Measurements from ENCODE around the gene SCG5.

SCG5 gene

GRCh38 chr15:32663671-32664070 is 22.2 kb downstream of the SCG5 start:
- no peak for DNase-seq (ENCODE audit: low spot score)
- in situ Hi-C loops (cut with MboI; ENCODE audit: low sequenced_read_pairs, unreplicated experiment), result loop anchor here (25.0 kb wide), 1 partner anchor 324 kb away; no protein-coding TSS in a partner anchor
- TF ChIP-seq, protein P1, sequence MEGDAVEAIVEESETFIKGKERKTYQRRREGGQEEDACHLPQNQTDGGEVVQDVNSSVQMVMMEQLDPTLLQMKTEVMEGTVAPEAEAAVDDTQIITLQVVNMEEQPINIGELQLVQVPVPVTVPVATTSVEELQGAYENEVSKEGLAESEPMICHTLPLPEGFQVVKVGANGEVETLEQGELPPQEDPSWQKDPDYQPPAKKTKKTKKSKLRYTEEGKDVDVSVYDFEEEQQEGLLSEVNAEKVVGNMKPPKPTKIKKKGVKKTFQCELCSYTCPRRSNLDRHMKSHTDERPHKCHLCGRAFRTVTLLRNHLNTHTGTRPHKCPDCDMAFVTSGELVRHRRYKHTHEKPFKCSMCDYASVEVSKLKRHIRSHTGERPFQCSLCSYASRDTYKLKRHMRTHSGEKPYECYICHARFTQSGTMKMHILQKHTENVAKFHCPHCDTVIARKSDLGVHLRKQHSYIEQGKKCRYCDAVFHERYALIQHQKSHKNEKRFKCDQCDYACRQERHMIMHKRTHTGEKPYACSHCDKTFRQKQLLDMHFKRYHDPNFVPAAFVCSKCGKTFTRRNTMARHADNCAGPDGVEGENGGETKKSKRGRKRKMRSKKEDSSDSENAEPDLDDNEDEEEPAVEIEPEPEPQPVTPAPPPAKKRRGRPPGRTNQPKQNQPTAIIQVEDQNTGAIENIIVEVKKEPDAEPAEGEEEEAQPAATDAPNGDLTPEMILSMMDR (IDR thresholded peaks at IDR 0.05; ENCODE audit: borderline replicate concordance, control extremely low read depth, extremely low read depth, insufficient read depth, missing control alignments), result no peak

DNA sequence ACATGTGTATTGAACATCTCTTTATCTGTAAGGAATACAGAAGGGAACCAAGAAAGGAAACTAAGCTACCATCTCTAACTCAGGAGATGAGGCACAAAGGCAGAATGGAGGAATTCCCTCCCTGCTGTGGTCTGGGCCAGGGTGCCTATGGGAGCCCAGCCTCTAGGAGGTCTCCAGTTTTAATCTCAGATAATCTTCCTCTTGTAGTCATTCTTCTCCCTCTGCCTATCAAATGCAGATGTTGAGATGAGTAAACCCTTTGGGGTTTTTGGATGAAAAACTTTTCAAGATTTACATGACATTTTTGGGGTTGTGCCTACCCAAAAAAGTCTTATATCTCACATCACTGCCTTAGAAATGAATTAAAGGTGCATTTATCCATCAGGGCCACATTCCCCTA is 23.3 kb downstream of the SCG5 start:
- in situ Hi-C loops (cut with MboI; ENCODE audit: low sequenced_read_pairs, unreplicated experiment), result loop anchor here (25.0 kb wide), 1 partner anchor 323 kb away; no protein-coding TSS in a partner anchor

GRCh38 chr15:32667321-32667720 is 25.8 kb downstream of the SCG5 start:
- DNase-seq (ENCODE audit: low spot score), result no peak
- TF ChIP-seq, protein P1 (IDR thresholded peaks at IDR 0.05; ENCODE audit: borderline replicate concordance, control extremely low read depth, extremely low read depth, insufficient read depth, missing control alignments), result no peak
- in situ Hi-C loops (cut with MboI; ENCODE audit: low sequenced_read_pairs, unreplicated experiment), result loop anchor here (25.0 kb wide), 1 partner anchor 320 kb away; no protein-coding TSS in a partner anchor

More for the DNA sequence above, 23.3 kb downstream of the SCG5 start:
- TF ChIP-seq, protein P1 (IDR thresholded peaks at IDR 0.05; ENCODE audit: borderline replicate concordance, control extremely low read depth, extremely low read depth, insufficient read depth, missing control alignments), result no peak
- no peak for DNase-seq (ENCODE audit: low spot score)

GRCh38 chr15:32668942-32669341 is 27.4 kb downstream of the SCG5 start:
- in situ Hi-C loops (cut with MboI; ENCODE audit: low sequenced_read_pairs, unreplicated experiment), result loop anchor here (25.0 kb wide), 1 partner anchor 318 kb away; no protein-coding TSS in a partner anchor
- TF ChIP-seq, protein P1 (IDR thresholded peaks at IDR 0.05; ENCODE audit: borderline replicate concordance, control extremely low read depth, extremely low read depth, insufficient read depth, missing control alignments), result no peak
- DNase-seq (ENCODE audit: low spot score), result no peak

- in situ Hi-C loops (cut with MboI; ENCODE audit: low sequenced_read_pairs, unreplicated experiment), result loop anchor here (25.0 kb wide), 1 partner anchor 317 kb away; no protein-coding TSS in a partner anchor
- TF ChIP-seq, protein P1 (IDR thresholded peaks at IDR 0.05; ENCODE audit: borderline replicate concordance, control extremely low read depth, extremely low read depth, insufficient read depth, missing control alignments), result no peak
- DNase-seq (ENCODE audit: low spot score), result no peak
These were observed 28.5 kb downstream of the SCG5 start for GRCh38 chr15:32669896-32670611.

DNA sequence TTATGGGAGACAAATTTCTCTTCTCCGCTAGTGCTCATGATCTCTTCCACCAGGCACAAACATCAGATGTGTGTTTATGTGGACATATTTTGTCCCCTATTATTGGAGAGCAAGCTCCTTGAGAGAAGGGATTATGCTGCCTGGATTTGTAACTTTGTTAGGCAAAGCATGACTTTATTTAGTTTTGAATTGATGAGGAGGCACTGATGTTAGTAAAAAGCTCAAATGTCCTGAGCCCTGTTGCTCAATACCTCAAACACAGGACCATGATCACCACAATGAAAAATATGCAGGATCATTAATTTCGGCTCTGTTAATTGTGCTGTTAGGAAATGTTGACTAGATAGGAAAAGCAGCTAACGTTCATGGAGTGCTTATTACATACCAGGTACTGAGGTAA is 29.1 kb downstream of the SCG5 start:
- in situ Hi-C loops (cut with MboI; ENCODE audit: low sequenced_read_pairs, unreplicated experiment), result loop anchor here (25.0 kb wide), 1 partner anchor 317 kb away; no protein-coding TSS in a partner anchor
- no peak for DNase-seq (ENCODE audit: low spot score)
- TF ChIP-seq, protein P1 (IDR thresholded peaks at IDR 0.05; ENCODE audit: borderline replicate concordance, control extremely low read depth, extremely low read depth, insufficient read depth, missing control alignments), result no peak
